ENCODE data around the gene BOC.

DNA sequence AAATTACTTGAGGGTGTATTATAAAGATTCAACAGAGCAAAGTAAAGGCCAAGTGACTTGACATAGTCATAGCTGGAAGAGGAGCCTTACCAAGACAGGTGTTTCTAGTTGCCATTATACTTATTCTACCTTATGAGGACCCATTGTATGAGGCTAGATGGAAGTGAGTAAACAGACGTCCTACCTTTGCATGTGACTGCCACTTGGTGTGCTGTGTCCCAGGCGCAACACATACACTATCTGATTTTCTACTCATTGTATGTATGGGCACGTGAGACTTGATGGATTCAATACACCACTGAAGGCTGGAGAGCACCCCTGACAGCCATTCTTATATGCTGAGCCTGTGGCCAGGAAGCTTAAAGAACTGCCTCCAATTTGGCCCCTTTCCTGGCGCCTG lies 40.5 kb downstream of the BOC start:
- TF ChIP-seq, protein P1, sequence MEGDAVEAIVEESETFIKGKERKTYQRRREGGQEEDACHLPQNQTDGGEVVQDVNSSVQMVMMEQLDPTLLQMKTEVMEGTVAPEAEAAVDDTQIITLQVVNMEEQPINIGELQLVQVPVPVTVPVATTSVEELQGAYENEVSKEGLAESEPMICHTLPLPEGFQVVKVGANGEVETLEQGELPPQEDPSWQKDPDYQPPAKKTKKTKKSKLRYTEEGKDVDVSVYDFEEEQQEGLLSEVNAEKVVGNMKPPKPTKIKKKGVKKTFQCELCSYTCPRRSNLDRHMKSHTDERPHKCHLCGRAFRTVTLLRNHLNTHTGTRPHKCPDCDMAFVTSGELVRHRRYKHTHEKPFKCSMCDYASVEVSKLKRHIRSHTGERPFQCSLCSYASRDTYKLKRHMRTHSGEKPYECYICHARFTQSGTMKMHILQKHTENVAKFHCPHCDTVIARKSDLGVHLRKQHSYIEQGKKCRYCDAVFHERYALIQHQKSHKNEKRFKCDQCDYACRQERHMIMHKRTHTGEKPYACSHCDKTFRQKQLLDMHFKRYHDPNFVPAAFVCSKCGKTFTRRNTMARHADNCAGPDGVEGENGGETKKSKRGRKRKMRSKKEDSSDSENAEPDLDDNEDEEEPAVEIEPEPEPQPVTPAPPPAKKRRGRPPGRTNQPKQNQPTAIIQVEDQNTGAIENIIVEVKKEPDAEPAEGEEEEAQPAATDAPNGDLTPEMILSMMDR (IDR thresholded peaks at IDR 0.05): no peak
- no peak for TF ChIP-seq POLR2A (IDR thresholded peaks at IDR 0.05)
